Activated gamma-delta T cell (primary cell): ENCODE measurements around the gene NRG3.

Experiments
- DNase-seq: peaks from one replicate; lab custom pipeline; 2025; lab: John Stamatoyannopoulos, UW

Gene NRG3

DNA sequence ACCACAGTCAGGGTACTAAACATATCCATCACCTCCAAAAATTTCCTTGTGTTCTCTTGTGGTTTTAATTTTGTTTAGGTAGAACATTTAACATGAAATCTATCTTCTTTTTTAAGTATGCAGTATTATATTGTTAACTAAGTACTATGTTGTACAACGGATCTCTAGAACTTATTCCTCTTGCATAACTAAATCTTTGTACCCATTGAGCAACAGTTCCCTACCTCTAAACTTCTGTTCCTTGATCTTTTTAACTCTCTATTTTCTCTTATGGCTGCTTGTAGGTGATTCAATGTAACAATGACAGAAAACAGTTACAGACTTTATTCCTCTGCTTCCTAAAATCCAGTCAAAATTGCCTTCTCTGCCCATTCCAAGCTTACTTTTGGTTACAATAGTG lies 9.9 kb downstream of the NRG3 start:
- no peak for DNase-seq

DNA sequence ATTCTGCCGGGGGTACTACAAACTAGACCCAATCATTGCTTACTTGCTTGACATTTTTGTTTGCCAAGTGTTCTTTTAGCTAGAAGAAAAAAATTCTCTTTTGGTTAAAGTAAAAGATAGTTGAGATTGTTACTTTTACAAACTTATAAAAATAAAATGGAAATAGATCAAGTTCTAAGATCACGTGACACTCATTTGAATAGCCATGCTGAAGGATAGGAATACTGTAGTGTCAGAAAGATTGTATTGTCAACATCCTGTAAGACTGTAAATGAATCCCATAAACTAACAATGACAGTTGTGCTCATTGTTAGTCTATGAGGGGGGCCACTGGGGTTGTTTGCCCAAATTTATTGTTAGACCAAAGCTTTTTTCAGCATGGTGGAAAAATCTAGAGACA lies 10.5 kb downstream of the NRG3 start:
- no peak for DNase-seq

DNA sequence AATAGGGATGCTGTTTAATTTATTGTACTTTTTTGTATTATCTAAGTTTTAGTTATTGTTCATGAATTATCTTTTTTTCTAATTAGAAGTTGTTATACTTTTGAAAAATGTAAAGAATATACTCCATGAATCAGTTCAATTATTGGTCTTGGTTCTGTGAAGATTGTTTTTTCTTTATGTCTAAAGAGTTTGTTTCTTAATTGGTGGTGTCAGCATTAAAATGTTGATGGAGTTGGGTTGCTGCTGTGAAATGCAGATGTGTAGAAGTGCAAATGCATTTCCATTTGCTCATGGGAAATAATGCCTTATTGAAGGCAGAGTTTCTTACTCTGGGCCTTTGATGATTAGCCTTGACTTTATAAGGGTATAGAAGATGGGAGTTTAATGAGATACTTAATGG lies 11.9 kb downstream of the NRG3 start:
- DNase-seq: no peak

DNA sequence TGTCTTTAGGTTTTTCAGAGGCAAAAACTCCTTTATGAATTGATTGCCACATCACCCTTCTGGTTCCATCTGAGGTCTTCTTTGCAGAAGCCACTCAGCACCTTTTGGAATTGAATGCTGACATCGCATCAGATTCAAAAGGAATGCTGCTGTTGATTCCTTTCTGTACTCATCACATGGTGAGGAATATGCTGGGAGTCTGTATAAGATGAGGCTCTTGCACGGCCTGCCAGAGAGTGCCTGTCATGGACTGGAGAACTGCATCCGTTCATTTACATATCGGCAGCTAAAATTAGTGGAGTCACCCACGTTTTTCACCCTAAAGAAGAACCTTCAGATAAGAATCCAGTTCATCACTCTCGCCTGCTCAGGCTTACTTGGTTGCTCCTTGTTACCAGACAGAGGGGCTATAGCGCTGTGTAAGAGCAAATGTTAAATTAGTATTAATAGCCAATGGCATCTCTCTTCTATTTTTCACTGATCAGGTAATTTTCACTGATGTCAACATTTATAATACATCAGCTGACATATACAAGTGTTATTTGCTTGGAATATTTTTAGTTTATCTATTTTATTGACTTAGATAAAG lies 14.3 kb downstream of the NRG3 start:
- DNase-seq: no peak

DNA sequence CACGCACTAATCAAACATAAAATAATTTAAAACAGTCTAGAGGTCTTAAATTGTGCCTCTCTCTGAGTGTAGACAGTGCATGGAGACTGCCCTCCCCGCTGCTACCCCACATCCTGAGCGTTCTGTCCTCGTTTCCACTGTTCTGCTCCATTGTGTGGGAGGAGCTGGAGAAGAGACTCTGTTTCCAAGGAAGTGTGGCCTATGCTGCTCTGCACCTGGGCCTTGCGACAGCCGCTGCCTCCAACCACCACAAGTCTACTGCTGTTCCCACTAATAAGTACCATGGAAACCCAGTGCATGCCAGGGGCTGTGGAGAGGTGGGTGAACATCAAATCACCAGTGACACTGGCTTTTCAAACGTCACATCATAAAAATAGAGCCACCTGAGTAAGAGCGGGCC lies 19.6 kb downstream of the NRG3 start:
- no peak for DNase-seq

DNA sequence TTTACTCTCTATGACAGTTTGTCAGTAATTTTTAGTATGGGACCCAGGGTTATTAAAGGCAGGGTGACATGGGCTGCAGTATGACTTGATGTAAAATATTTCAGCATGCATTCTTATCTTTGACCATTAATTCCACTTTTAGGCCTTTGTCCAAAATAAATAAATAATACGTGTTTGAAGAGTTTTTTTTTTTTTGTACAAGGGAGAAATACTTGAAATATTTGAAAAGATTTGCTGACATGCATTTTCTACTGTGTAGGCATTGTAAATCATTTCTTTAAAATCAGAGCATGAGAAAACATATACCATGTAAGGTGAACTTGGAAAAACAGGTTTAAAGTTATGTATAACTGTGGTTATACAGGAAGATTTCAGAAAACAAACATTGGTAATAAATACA lies 23.5 kb downstream of the NRG3 start:
- no peak for DNase-seq

DNA sequence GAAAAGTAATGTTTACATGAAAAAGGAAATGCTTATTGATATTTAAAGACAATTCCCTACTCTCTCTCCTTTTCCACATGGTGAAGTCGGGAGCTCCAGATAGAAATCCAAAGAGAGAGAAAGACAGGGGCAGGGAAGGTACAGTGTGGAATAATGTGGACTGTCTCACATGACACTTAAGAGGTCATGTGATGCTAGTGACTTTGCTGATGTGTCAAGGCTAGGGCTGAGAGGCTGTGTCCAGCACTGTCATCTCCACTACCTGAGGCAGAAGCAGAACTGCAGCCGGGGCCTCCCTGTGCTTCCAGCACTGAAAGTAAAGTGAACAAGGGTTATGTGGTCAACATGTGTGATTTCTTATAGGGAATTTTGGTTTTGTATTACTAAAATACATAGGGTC lies 26.0 kb downstream of the NRG3 start:
- DNase-seq: no peak

DNA sequence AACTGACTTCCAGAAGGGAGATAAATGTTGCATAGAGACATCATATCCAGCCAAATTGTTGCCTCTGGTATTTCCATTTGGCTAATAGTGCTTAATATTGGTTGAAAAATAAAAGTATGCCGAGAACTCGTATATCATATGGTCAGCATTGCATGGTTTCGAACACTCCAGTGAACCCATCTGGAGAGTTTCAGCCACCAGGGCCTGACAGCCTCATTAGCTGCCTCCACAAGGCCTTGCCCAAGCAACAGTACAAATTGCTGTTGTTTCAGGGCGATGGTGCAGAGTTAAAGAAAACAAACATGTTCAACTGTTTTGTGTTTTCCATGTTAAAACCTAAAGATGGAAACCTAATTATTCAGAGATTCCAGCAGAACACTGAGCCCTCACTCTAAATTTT lies 28.5 kb downstream of the NRG3 start:
- no peak for DNase-seq

DNA sequence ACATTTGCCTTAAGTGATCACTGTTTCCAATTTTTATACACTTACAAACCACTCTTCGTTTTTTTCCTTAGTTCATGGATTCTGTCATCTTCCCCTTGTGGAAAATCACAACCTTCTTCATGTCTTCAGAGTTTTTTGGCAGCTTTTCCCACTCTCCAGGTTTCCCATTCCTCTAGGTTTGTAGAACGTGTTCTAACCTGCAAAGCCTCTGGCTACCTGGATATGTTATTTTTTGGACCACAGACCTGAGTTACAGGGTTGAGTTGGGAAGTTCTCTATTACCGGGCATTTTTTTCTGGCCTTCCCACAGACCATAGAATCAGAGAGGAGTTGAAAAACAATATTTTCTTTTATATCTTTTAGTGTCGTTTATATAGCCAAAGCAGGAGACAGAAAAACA lies 30.2 kb downstream of the NRG3 start:
- DNase-seq: no peak

DNA sequence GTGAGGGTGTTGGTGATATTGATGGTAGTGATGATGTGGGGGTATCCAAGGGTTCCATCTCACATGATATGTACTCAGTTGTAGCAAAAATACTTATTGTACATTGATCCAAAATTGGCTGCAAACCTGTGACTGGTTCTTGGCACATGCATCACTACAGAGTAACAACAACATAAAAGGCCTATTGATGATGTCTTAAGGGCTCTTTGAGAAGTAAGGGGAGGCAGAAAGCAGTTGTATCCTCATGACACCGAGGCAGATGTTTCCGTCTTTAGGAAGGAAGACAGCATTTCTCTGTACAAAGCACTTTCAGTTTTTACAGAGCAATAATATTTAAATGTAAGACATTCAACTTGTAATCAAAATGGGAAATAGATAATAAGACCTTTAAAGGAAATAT lies 34.5 kb downstream of the NRG3 start:
- no peak for DNase-seq

DNA sequence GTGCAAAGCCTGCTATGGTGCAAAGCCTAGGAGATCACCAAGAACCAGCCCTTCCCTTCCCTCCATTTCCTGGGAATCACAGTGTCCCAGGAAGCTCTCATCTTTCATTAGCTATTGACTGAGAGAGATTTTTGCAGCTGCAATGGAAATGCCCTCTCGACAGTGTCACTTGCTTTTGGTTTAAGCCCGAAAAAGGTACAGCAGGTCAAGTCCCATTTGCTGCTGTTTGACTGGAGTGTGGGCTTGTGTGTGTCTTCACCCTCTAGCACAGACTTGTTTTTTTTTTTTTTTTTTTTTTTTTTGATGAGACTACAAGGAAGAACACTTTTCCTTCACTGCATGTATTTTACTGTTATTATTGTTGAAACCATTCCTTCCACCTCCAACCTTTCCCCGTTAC lies 36.3 kb downstream of the NRG3 start:
- DNase-seq: no peak

DNA sequence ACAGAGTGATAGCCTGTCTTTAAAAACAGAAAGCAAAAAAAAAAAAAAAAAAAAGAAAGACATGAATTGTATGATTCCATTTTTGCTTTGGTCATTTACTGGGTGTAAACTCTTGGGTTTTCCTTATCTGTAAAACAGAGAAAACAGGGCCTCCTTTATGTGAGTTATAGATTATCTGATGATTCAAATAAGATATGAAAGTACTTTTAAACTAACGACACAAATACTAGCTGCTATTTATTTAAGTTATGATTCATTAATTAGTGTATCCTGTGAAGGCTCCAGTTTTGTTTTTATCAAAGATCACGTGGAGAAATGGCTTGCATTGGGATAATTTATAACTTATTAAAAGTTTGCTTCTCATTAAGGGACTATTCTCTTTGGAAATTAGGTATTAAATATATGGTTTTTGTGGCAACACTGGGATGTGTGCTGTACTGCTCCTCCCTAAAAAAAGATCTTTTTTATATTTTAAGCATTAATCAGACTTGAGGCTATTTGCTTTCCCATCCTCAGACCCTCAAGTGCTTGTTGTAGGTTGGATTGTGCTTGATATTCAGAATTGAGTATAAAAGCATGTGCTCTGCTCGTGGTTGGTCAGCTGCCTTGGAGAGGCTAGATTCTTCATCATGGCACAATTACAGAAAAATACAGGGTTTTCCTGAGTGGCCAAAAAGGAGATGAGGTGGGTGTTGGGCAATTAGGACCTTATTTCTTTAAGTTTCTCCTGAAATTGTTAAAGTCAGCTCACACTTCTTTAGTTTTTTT lies 39.9 kb downstream of the NRG3 start:
- no peak for DNase-seq

DNA sequence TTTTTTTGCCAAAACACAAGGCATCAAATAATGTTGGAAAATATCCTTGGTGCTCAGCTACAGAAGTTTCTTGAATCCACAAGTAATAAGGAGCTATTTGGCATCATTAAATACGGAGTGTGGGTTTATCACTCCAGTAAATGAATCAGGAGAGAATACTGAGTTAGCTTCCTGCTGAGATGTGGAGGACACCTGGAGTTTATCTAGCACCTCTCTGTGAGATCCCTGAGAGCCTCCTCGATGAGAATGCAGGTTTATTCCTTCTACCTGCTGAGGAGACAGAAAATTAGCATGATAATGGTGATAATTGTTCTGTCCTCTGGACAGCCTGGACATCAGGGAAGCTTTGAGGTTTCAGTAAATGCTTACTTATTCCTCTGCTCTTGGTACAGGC lies 40.5 kb downstream of the NRG3 start:
- no peak for DNase-seq

DNA sequence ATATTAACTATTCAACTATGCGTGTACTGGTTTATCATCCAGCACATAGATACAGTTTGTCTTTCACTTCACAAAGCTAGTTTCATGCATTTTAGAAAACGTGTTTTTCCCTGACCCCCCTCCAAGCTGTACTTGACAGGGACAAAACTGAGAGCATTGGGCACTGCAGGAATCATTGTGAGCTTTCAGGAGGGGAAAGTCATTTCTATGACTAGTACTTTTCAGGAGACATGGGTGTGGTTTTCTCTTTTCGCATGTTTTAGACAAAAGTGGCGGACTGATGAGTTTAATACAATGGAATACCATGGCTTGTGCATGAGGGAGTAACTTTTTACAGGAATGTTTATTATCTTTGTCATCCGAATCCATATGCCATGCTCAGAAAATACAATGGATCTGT lies 42.7 kb downstream of the NRG3 start:
- no peak for DNase-seq

DNA sequence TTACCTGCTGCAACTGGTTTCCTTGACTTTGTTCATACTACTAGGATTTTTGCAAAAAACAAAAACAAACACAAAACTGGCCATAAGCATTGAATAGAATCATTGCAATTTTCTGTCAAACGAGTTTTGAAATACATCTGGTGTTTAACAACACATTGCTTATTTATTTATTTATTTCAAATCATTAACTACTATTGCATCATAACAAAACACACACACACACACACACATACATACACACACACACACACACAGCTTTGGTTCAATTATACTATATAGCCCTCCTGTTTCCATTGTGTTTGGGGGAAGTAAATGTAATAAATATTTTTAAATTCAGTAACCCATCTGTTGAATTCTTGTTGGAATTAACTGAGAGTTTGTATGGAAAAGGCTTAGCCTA lies 43.8 kb downstream of the NRG3 start:
- no peak for DNase-seq

DNA sequence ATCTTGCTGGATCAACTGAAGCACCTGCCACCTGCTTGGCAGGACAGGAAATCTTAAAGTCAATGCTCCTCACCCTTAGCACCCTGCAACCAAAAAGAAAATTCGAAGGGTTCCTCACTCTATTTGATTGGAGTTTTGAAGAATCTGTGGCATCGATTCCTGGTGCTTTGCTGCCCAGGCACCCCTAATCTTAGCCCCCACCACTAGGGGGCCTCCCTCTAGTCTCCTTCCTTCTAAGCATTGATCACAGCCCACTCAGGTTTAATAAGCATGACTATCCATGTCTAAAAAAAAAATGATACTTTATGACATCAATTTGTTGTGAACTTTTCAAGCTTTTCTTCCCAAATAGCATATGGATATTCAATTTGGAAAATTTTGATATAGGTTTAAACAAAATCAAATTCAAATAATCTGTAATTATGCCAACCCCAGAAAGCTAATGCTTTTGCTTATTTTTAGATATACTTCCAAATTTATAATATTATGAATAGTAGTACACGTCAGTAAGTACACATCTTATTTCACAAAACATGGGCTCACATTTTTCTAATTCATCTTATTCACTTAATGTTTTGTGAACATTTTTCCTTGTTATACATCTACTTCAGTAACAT lies 45.3 kb downstream of the NRG3 start:
- DNase-seq: no peak

DNA sequence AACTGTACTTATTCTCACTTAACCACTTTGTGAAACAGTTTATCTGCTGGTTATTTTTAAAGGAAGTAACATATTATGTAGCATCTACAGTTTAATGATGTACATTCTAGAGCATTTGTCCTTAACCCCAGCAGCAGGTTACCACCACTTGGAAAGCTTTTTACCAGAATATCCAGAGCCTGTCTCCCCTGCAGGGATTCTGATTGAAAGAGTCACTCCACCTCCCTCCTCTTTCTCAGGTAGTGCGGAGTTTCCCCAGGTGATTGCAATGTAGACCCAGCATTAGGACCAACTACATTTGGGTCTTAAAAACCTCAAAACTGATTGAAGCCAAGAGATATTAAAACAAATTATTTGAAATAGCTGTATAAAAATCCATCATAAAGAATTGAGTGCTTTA lies 53.1 kb downstream of the NRG3 start:
- DNase-seq: no peak

DNA sequence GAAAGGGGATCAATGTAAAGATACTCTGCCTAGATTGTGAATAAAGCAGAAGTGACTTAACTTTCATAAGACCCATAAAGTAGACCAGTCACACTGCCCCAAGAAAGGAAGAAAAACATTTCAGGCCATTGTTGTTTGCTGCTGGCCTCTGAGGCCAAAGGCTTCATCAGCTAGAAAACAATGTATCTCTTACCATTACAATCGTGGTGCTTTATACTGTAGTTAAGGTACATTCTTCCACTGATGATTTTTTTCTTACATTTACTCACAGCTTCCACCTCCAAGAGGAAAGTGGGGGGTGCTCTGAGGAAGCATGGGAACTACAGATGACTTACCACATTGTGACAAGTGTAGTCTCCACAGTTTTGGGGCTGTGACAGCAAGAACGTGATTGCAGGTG lies 68.6 kb downstream of the NRG3 start:
- DNase-seq: no peak

DNA sequence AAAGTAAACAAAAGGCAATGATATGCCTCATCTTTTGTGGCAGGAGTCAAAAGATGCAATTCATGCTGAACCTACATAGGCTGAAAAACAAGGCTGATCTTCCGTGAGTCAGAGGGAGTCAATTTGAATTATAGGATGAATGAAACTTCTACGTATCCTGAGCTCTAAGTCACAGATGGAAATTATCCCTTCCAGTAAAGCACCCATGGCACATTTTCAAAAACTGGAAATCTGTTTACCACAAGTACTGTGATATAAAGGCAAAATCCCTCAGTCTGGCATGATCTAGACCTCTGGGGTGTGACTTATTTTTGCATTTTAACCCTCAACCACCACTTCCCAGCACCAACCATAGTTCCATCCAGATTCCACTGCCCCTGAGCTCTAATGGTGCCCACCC lies 69.6 kb downstream of the NRG3 start:
- no peak for DNase-seq

DNA sequence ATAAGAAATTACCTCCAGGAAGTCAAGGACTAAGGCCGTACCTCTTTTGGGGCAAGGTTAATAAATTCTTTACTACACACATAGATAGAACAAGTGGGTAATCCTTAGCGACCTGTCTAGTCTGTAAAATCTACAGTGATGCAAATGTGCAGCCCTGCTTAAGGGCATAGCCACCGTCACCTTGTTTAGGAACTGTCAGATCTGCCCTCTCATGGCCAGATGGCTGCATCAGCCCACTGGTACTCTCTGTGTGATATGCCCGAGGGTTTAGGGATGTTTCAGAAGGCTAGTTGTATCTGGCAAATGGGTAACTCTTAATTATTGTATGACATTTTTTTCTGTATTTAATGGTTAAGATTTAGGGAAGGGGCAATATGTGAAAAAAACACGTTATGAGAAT lies 74.3 kb downstream of the NRG3 start:
- no peak for DNase-seq

DNA sequence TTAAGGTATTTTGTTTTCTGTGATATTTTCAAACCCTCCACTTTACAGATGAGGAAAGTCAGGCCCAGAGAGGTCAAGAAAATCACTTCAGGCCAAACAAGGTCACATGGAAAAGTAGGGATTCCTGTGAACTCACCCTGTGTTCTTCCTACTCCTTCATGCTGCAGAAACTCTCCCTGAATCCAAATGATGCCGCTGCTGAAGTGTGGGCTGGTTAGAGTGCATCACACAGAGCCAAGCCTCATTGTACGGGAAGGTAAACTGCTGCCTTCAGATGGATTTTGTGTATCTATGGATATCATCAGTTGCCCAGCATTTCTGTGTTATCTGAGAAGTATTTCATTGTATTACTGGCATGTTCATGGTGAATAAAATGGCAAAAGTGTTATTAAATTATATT lies 75.4 kb downstream of the NRG3 start:
- no peak for DNase-seq

DNA sequence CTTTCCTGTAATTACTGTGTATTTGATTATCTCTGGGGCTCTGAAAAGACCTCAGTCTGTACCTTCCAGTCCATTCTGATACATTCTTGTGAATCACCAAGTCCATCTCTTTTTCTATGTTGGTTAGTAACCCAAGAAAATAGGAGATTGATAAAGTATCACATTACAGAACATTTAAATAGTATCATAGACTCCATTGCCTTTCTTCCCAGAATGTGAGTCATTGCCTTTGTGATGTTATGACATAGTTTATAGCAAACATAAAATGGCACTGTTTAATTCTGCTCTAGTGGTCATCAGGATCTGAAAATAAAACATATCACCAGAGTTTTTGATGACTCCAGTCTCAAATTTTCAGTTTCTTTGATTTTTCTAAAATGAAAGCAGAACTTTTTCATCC lies 78.4 kb downstream of the NRG3 start:
- DNase-seq: no peak

DNA sequence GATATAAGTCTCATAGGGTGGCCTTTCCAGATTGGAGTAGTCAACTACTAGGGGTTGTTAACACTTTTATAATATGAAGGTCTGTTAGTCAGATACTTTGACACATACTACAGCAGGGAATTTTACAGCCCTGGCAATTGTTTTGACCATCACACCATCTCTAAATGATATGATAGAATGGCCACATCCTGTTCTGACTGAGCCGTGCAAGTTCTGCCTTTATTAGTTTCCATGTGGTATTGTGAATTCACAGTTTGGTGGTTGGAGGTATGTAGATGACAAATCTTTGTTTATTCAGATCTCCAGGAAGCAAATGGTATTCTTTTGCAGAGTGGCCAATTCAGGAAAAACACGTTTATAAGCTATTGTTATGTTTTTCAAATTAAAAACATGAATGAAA lies 83.0 kb downstream of the NRG3 start:
- no peak for DNase-seq

DNA sequence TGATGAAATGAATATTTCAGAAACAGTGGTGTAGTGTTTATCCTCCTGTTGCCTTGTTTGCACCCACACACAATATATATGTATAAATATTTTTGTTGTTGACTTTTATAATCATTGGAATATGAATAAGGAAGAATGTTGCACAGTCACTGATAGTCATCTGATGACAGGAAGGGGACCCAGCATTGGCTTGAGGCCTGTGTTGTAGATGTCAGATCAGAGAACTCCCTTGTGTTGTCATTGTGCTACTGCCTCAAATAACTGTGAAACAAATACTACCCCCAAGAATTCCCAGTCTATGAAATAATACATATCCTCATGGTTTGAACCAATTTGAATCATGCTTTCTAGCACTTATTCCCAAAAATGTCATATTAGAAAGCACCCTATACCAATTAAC lies 84.0 kb downstream of the NRG3 start:
- DNase-seq: no peak
